ENCODE measurements around the gene PFKFB2. TPM values are rescaled to one million over a fixed set of nuclear protein-coding genes. Genes with fewer than 3 reads are reported as not detected.

Gene PFKFB2
- total and polyA plus RNA-seq, 2 experiments from 2014 or later: 9.5 to 19.2 TPM

DNA sequence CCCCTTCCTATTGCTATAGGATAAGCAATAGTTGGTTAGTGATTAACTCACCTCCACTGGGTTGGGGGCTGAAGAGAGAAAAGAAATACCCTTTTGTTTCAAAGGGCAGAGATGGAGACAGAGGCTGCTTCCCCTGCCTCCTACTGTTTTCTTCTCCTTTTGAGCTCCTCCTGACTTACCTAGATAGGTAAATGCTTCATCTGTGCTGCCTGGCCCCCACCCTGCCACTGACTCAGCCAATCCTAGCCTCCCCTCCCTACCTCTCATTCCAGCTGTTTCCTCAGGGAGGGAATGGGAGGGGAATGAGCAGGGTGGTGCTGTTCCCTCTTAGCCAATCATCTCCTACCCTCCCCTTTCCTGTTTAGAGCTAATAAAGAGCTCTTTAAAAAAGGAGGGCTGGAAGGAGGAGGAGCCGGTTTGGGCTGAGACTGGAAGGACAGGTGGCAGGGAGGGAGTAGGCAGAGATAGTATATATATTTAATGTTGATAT lies 20.5 kb upstream of the PFKFB2 start, which contains the start of gene C1orf116:
Gene C1orf116 (minus strand): TSS at position 229 of the 490 bp plus-strand sequence. CDS start 5,158 bp downstream, outside the sequence.
- Histone ChIP-seq H3K4me1 (ENCODE audit: insufficient read depth) (peaks cover 26% of the 10 kb centered on the region), H3K4me2 (peak within 1 kb of the TSS; percentile 77), H4K20me1 (ENCODE audit: insufficient read depth, poor library complexity, severe bottlenecking) (no peaks in the 10 kb centered on the region), H3K36me3 (replicated peaks; ENCODE audit: insufficient read depth, low read depth) (no peaks in the 10 kb centered on the region), H3K27me3 (no peaks in the 10 kb centered on the region), H2AFZ (no peak within 1 kb of the TSS), H3K27ac (peak within 1 kb of the TSS; percentile 100), H3K9me2 (replicated peaks; ENCODE audit: insufficient read depth) (no peaks in the 10 kb centered on the region), H3K4me3 (peak within 1 kb of the TSS; percentile 25), H3K9me3 (ENCODE audit: low read depth) (no peaks in the 10 kb centered on the region), H3K79me2 (peaks cover 22% of the 10 kb centered on the region)
- WGBS (ENCODE audit: low lambda C conversion rate, missing lambda C conversion rate): 0% methylated on average over 1 of the region's 1 CpG
- TF ChIP-seq, protein P1, sequence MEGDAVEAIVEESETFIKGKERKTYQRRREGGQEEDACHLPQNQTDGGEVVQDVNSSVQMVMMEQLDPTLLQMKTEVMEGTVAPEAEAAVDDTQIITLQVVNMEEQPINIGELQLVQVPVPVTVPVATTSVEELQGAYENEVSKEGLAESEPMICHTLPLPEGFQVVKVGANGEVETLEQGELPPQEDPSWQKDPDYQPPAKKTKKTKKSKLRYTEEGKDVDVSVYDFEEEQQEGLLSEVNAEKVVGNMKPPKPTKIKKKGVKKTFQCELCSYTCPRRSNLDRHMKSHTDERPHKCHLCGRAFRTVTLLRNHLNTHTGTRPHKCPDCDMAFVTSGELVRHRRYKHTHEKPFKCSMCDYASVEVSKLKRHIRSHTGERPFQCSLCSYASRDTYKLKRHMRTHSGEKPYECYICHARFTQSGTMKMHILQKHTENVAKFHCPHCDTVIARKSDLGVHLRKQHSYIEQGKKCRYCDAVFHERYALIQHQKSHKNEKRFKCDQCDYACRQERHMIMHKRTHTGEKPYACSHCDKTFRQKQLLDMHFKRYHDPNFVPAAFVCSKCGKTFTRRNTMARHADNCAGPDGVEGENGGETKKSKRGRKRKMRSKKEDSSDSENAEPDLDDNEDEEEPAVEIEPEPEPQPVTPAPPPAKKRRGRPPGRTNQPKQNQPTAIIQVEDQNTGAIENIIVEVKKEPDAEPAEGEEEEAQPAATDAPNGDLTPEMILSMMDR (IDR thresholded peaks at IDR 0.05; ENCODE audit: poor library complexity): no peak
- TF ChIP-seq EZH2 (IDR thresholded peaks at IDR 0.05; ENCODE audit: borderline replicate concordance): no peak
- TF ChIP-seq EZH2phosphoT487 (IDR thresholded peaks at IDR 0.05; ENCODE audit: low read depth, severe bottlenecking, unreplicated experiment): no peak
- DNase-seq (ENCODE audit: low spot score): peak; percentile 88

DNA sequence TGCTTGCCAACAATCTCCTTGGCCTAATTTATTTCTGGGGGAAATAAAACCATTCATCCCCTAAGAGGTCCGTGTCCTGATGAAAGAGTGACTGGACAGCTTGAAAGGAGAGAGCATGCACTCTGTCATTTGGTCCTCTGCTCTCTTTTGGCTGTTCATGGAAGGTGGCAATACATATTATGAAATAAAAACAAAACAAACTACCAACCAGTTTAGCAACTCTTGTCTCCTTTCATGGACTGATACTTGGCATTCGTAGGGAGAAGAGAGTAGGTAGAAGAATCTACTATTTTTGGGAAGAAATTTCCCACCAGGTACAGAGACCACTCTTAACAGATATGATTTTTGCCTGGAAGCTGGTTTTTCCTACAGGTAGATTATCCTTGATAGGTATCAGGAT lies 19.8 kb upstream of the PFKFB2 start:
- no peak overlapping the region for H2AFZ ChIP-seq
- H3K9me2 ChIP-seq (replicated peaks; ENCODE audit: insufficient read depth): no peaks in the 10 kb centered on the region
- TF ChIP-seq EZH2phosphoT487 (IDR thresholded peaks at IDR 0.05; ENCODE audit: low read depth, severe bottlenecking, unreplicated experiment): no peak
- TF ChIP-seq EZH2 (IDR thresholded peaks at IDR 0.05; ENCODE audit: borderline replicate concordance): no peak
- TF ChIP-seq, protein P1 (IDR thresholded peaks at IDR 0.05; ENCODE audit: poor library complexity): no peak
- H3K9me3 ChIP-seq (ENCODE audit: low read depth): no peaks in the 10 kb centered on the region
- H4K20me1 ChIP-seq (ENCODE audit: insufficient read depth, poor library complexity, severe bottlenecking): no peaks in the 10 kb centered on the region
- no peak overlapping the region for H3K4me3 ChIP-seq
- 73% methylated on average over 2 of the region's 2 CpGs for WGBS (ENCODE audit: low lambda C conversion rate, missing lambda C conversion rate)
- no peaks in the 10 kb centered on the region for H3K27me3 ChIP-seq
- H3K79me2 ChIP-seq: peaks cover 20% of the 10 kb centered on the region
- peaks cover 20% of the 10 kb centered on the region for H3K4me1 ChIP-seq (ENCODE audit: insufficient read depth)
- DNase-seq (ENCODE audit: low spot score): no peak
- no peaks in the 10 kb centered on the region for H3K36me3 ChIP-seq (replicated peaks; ENCODE audit: insufficient read depth, low read depth)
- peak overlapping the region; percentile 51 for H3K4me2 ChIP-seq
- peak overlapping the region; percentile 89 for H3K27ac ChIP-seq

DNA sequence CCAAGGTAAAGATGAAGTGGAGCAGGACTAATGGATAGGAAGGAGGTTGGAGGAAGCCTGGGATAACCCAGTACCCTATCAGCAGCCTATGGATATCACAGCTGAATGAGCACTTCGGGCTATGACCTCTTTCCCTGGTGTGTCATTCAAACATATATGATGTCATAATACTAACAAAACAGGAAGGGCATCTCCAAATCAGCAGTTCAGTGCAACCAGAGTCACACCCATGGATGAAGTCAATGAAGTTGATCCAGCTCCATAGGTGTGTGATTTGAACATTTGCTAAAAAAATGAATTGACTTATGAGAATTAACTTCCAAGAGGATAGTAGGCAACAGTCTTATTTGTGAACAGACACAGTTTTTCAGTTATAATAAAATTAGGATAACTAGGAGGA lies 18.9 kb upstream of the PFKFB2 start:
- H3K27ac ChIP-seq: peak overlapping the region; percentile 89
- peaks cover 15% of the 10 kb centered on the region for H3K4me1 ChIP-seq (ENCODE audit: insufficient read depth)
- no peak overlapping the region for H2AFZ ChIP-seq
- H3K9me2 ChIP-seq (replicated peaks; ENCODE audit: insufficient read depth): no peaks in the 10 kb centered on the region
- H3K27me3 ChIP-seq: no peaks in the 10 kb centered on the region
- no peak overlapping the region for H3K4me2 ChIP-seq
- H3K79me2 ChIP-seq: peaks cover 13% of the 10 kb centered on the region
- TF ChIP-seq, protein P1 (IDR thresholded peaks at IDR 0.05; ENCODE audit: poor library complexity): no peak
- TF ChIP-seq EZH2 (IDR thresholded peaks at IDR 0.05; ENCODE audit: borderline replicate concordance) (no peak), EZH2phosphoT487 (IDR thresholded peaks at IDR 0.05; ENCODE audit: low read depth, severe bottlenecking, unreplicated experiment) (no peak)
- H3K36me3 ChIP-seq (replicated peaks; ENCODE audit: insufficient read depth, low read depth): no peaks in the 10 kb centered on the region
- H3K4me3 ChIP-seq: no peak overlapping the region
- WGBS (ENCODE audit: low lambda C conversion rate, missing lambda C conversion rate): 89% methylated on average over 1 of the region's 1 CpG
- H3K9me3 ChIP-seq (ENCODE audit: low read depth): no peaks in the 10 kb centered on the region
- no peak for DNase-seq (ENCODE audit: low spot score)
- no peaks in the 10 kb centered on the region for H4K20me1 ChIP-seq (ENCODE audit: insufficient read depth, poor library complexity, severe bottlenecking)

All from hepatocyte (in vitro differentiated cells).